Activated naive CD8-positive, alpha-beta T cell treated with anti-CD3 and anti-CD28 coated beads for 36 hours (primary cell): ENCODE data around the gene OR10A5. TPM values are rescaled to one million over a fixed set of nuclear protein-coding genes. Genes with fewer than 3 reads are reported as not detected.
"Not testable (repeated sequence)": the region's sequence is repeated elsewhere in the genome, so short reads cannot be mapped to it uniquely, and the experiment has no call there.

Experiments
- DNase-seq: peaks from one replicate; pipeline ENCODE4 v3.0.0; 2021
- H3K27ac Mint-ChIP-seq: one replicate; pipeline ENCODE4 v1.8.0; 2022; ENCODE audit warnings: mild to moderate bottlenecking, moderate library complexity, mixed read lengths
- H3K27me3 Mint-ChIP-seq: one replicate; pipeline ENCODE4 v1.8.0; 2022; ENCODE audit warnings: mild to moderate bottlenecking, mixed read lengths
- H3K36me3 Mint-ChIP-seq: one replicate; pipeline ENCODE4 v1.8.0; 2021; ENCODE audit warnings: mild to moderate bottlenecking, mixed read lengths
- H3K4me1 Mint-ChIP-seq: one replicate; pipeline ENCODE4 v1.8.0; 2021; ENCODE audit warnings: mixed read lengths
- H3K4me3 Mint-ChIP-seq: one replicate; pipeline ENCODE4 v1.8.0; 2022; ENCODE audit warnings: mild to moderate bottlenecking, moderate library complexity, mixed read lengths
- H3K9me3 Mint-ChIP-seq: one replicate; pipeline ENCODE4 v1.8.0; 2022; ENCODE audit warnings: mixed read lengths
- total RNA-seq, 2 experiments: library from RNA; stranded (reverse); gene quantifications; one replicate each; pipeline ENCODE4 v1.2.3, GENCODE V29; 2021

The OR10A5 gene
- total RNA-seq, 2 experiments from 2014 or later = not detected

DNA sequence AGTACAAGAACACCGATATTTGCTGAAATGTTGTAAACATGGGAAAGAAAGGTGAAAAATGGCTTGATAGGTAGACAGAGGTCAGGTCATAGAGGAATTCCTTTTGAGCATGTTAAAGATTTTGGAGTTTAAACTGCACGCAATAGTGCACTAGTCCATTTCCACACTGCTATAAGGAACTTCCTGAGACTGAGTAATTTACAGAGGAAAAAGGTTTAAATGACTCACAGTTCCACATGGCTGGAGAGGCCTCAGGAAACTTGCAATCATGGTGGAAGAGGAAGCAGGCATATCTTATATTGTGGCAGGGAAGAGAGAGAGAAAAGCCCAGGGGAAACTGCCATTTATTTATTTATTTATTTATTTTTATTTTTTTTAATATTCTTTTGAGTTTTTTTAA is 5.0 kb downstream of the OR10A5 start:
- Mint-ChIP-seq H3K27ac (no peak overlapping the region), H3K9me3 (peaks cover 13% of the 10 kb centered on the region), H3K36me3 (peaks cover 5% of the 10 kb centered on the region), H3K4me3 (no peak overlapping the region), H3K27me3 (peaks cover 5% of the 10 kb centered on the region), H3K4me1 (no peaks in the 10 kb centered on the region)
- DNase-seq = no peak

DNA sequence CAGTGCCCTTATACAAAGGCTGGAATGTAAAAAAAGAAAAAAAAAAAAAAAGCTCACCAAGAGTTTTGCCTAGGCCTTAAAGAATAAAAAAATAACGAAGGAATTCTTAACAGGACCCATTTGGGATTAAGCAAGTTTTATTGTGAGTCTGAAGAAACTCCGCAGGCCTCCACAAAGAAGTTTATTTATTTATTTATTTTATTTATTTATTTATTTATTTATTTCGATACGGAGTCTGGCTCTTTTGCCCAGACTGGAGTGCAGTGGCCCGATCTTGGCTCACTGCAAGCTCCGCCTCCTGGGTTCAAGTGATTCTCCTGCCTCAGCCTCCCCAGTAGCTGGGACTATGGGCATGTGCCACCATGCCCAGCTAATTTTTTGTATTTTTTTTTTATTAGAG is 9.3 kb downstream of the OR10A5 start:
- not testable (repeated sequence) for DNase-seq, H3K27ac Mint-ChIP-seq, H3K36me3 Mint-ChIP-seq, H3K4me1 Mint-ChIP-seq, H3K27me3 Mint-ChIP-seq, H3K4me3 Mint-ChIP-seq
- H3K9me3 Mint-ChIP-seq = peaks cover 15% of the 10 kb centered on the region

DNA sequence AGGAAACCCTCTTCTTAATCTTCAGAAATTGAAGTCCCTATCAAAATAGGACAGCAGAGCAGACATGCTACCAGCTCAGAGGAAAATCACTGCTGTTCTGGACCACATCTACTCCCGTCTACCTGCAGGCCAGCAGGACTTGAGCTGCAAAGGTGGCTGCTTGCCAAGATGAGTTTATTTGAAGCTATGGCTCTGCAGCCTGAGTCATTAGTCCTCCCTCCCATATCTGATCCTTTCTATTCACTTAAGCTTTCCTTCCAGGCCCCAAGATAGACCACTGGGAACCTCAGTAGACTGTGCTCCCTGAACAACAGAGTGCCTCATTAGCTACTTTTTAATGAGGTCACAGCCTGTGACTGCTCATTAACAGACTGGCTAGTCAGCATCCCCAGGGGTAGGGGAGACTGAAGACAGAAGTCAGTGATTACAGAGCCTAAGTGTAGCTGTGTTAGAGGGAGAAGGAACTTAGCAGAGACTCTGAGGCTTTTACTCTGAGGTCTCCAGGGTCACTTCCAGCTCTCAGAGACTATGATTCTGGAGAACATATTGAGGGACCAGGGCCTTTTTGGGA is 10.6 kb downstream of the OR10A5 start:
- Mint-ChIP-seq H3K27ac (no peak overlapping the region), H3K4me1 (peaks cover 7% of the 10 kb centered on the region), H3K9me3 (peaks cover 17% of the 10 kb centered on the region), H3K27me3 (peaks cover 3% of the 10 kb centered on the region), H3K4me3 (no peak overlapping the region), H3K36me3 (peaks cover 8% of the 10 kb centered on the region)
- DNase-seq = no peak

DNA sequence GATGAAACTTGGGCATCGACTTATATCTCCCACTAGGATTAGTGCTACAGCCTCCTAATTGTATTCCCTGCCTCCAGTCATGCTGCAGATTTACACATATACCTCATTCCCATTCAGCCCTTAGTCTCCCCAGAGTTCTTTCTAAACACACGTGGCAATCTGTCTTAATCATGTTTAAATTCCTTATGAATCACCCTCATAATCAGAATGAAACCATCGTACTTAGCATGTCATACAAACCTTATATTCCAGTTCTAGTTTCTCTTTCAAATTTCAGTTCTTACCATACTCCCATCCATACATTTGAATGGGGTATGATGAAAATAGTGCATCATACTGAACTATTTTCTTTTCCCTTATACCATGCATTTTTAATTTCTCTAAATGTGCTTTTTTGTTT is 11.4 kb downstream of the OR10A5 start:
- Mint-ChIP-seq H3K36me3 (peaks cover 4% of the 10 kb centered on the region), H3K9me3 (peaks cover 14% of the 10 kb centered on the region), H3K4me1 (peaks cover 7% of the 10 kb centered on the region), H3K27ac (no peak overlapping the region), H3K4me3 (no peak overlapping the region), H3K27me3 (peaks cover 3% of the 10 kb centered on the region)
- no peak for DNase-seq

DNA sequence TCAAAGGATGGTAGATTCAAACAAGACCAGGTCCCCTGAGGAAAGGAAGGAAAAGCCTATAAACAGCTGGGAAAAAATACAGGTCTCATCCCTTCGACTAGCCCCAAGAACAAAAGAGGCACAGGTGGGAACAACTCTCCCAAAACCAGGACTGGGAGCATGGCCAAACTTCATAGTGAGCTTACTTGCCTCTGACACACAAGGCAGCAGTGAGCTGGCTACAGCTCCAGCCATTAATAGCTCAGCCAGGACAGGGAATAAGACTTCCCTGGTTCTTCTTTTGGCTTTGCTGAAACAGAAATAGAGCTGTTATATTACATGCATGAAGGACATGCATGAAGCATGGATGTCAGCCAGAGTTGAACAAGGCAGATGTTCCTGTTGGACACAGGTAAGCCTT is 17.5 kb downstream of the OR10A5 start, which contains the start of gene OR10A2:
TSS of gene OR10A2 (plus strand) at position 97 of the 400 bp plus-strand sequence. CDS start 6,698 bp downstream, outside the sequence.
- peaks cover 3% of the 10 kb centered on the region for H3K36me3 Mint-ChIP-seq
- H3K4me3 Mint-ChIP-seq = no peak within 1 kb of the TSS
- no peak within 1 kb of the TSS for H3K27ac Mint-ChIP-seq
- H3K9me3 Mint-ChIP-seq = peaks cover 5% of the 10 kb centered on the region
- no peak for DNase-seq
- no peaks in the 10 kb centered on the region for H3K4me1 Mint-ChIP-seq
- peaks cover 3% of the 10 kb centered on the region for H3K27me3 Mint-ChIP-seq

DNA sequence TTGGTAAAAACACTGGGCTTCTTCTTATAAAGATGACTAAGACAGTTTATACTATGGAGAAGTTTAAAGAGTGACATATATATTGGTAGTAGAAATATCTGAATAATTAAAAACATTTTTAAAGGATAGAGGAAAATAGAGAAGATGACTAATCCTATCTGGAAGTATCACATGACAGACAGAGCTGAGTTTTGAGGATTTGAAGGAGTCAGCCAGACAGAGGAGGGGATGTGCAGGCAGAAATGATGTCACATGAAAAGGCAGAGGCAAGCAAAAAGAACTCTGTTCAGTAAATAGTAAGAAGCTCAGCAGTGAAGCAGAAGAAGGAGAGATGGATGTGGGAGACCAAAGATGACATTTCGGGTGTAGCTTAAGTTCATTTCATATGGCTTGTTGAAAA is 19.0 kb downstream of the OR10A5 start:
- peaks cover 3% of the 10 kb centered on the region for H3K36me3 Mint-ChIP-seq
- DNase-seq = no peak

DNA sequence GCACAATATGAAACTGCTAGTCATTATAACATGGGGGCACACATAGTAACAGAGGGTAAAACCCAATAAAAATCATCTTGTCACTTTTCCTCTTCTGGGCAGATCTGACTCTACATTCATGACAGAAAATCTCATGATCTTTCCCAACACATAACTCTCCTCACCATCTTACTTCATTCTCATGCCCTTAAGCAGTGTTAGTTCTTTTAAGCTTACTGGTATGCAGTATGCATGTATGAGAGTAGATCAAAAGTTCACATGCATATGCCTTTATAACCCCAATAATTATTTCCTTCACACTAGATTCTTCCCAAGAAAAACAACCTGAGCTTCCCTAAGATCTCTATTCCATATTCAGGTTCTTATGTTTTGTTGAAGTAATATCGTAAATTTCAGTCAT is 25.8 kb downstream of the OR10A5 start:
- no peaks in the 10 kb centered on the region for H3K4me1 Mint-ChIP-seq
- no peaks in the 10 kb centered on the region for H3K27me3 Mint-ChIP-seq
- no peaks in the 10 kb centered on the region for H3K9me3 Mint-ChIP-seq
- H3K36me3 Mint-ChIP-seq = no peaks in the 10 kb centered on the region
- no peak overlapping the region for H3K27ac Mint-ChIP-seq
- no peak for DNase-seq
- H3K4me3 Mint-ChIP-seq = no peak overlapping the region

More for the DNA sequence above, 19.0 kb downstream of the OR10A5 start:
- H3K9me3 Mint-ChIP-seq = peaks cover 5% of the 10 kb centered on the region
- H3K4me3 Mint-ChIP-seq = no peak overlapping the region
- H3K4me1 Mint-ChIP-seq = no peaks in the 10 kb centered on the region
- H3K27me3 Mint-ChIP-seq = no peaks in the 10 kb centered on the region
- no peak overlapping the region for H3K27ac Mint-ChIP-seq

DNA sequence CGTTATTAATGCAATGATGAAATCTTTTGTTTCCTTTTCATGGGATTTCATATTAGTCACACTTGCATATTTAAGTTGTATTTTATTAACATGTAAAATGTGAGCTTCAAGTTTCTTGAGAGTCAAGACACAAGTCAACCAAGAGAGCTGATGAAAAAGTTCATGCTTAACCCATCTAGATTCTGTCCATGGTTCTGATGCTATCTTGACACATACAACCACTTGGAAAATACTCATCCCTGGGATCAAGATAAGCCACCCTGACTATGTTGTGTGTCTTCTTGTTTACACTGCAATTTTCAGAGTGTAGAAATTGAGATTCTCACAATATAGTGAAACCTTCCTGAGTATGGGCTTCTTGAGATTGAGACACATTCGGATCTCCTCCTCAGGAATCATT is 30.3 kb downstream of the OR10A5 start:
- Mint-ChIP-seq H3K9me3 (peaks cover 1% of the 10 kb centered on the region), H3K36me3 (no peaks in the 10 kb centered on the region)

DNA sequence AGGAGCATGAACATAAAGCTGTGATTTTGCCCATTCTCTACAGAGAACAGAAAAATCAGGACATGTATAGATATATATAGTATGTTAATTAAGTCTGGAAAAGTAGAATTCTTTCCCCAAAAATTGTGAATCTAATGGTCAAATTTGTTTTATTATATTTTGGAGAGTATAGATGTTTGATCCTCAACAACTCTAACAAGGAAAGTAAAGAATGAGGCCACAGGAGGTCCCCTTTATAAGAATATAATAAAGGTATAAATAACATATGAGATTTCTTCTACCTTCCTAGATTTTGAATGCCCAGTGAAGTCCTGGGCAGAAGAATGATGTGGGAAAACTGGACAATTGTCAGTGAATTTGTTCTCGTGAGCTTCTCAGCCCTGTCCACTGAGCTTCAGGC is 30.8 kb downstream of the OR10A5 start, which contains the start of gene OR10A4:
TSS of gene OR10A4 (plus strand) at position 301 of the 400 bp plus-strand sequence. CDS start at position 324, 23 bp downstream.
- Mint-ChIP-seq H3K27me3 (no peaks in the 10 kb centered on the region), H3K27ac (no peak within 1 kb of the TSS), H3K9me3 (peaks cover 1% of the 10 kb centered on the region), H3K36me3 (no peaks in the 10 kb centered on the region), H3K4me1 (no peaks in the 10 kb centered on the region), H3K4me3 (no peak within 1 kb of the TSS)
- no peak for DNase-seq

More for the DNA sequence above, 30.3 kb downstream of the OR10A5 start:
- H3K4me3 Mint-ChIP-seq = no peak overlapping the region
- no peaks in the 10 kb centered on the region for H3K4me1 Mint-ChIP-seq
- H3K27ac Mint-ChIP-seq = no peak overlapping the region
- no peaks in the 10 kb centered on the region for H3K27me3 Mint-ChIP-seq
- no peak for DNase-seq

DNA sequence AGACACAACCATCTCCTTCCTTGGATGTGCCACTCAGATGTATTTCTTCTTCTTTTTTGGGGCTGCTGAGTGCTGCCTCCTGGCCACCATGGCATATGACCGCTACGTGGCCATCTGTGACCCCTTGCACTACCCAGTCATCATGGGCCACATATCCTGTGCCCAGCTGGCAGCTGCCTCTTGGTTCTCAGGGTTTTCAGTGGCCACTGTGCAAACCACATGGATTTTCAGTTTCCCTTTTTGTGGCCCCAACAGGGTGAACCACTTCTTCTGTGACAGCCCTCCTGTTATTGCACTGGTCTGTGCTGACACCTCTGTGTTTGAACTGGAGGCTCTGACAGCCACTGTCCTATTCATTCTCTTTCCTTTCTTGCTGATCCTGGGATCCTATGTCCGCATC is 31.4 kb downstream of the OR10A5 start:
- Mint-ChIP-seq H3K9me3 (peaks cover 1% of the 10 kb centered on the region), H3K4me1 (no peaks in the 10 kb centered on the region), H3K27me3 (no peaks in the 10 kb centered on the region), H3K27ac (no peak overlapping the region), H3K36me3 (no peaks in the 10 kb centered on the region), H3K4me3 (no peak overlapping the region)
- DNase-seq = no peak

DNA sequence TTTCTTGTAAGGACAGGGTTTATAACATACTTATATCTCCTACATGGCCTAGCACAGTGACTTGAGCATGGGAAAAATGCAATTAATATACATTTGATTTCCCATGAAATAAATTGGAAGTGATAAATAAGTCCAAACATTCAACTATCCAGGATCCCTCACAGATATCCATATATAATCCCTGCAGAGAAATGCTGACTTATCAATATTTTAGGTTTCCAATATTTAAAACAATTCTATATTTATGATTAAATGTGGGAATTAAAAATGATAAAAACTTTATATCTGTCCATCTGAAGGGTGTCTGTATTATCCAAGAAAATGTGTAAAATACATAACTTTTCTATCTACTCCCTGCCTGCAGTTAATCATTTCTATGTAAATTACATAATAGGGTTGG is 37.3 kb downstream of the OR10A5 start:
- Mint-ChIP-seq H3K27ac (no peak overlapping the region), H3K9me3 (no peaks in the 10 kb centered on the region), H3K36me3 (no peaks in the 10 kb centered on the region), H3K4me1 (no peaks in the 10 kb centered on the region), H3K4me3 (no peak overlapping the region), H3K27me3 (peaks cover 10% of the 10 kb centered on the region)
- DNase-seq = no peak

DNA sequence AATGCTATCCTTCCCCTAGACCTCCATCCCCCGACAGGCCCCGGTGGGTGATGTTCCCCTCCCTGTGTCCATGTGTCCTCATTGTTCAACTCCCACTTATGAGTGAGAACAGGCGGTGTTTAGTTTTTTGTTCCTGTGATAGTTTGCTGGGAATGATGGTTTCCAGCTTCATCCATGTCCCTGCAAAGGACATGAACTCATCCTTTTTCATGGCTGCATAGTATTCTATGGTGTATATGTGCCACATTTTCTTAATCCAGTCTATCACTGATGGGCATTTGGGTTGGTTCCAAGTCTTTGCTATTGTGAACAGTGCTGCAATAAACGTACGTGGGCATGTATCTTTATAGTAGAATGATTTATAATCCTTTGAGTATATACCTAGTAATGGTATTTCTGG is 42.2 kb downstream of the OR10A5 start:
- DNase-seq, H3K36me3 Mint-ChIP-seq, H3K9me3 Mint-ChIP-seq, H3K4me1 Mint-ChIP-seq, H3K4me3 Mint-ChIP-seq, H3K27ac Mint-ChIP-seq: not testable (repeated sequence)
- H3K27me3 Mint-ChIP-seq = peaks cover 13% of the 10 kb centered on the region

DNA sequence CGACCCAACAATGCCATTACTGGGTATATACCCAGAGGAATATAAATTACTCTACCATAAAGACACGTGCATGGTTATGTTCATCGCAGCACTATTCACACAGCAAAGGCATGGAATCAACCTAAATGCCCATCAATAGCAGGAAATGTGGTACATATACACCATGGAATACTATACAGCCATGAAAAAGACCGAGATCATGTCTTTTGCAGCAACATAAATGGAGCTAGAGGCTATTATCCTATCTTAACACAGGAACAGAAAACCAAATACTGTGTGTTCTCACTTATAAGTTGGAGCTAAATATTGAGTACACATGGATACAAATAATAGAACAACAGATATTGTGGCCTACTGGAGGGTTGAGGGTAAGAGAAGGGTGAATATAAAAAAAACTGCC is 43.3 kb downstream of the OR10A5 start:
- Mint-ChIP-seq H3K27me3 (peaks cover 11% of the 10 kb centered on the region), H3K36me3 (no peaks in the 10 kb centered on the region)

DNA sequence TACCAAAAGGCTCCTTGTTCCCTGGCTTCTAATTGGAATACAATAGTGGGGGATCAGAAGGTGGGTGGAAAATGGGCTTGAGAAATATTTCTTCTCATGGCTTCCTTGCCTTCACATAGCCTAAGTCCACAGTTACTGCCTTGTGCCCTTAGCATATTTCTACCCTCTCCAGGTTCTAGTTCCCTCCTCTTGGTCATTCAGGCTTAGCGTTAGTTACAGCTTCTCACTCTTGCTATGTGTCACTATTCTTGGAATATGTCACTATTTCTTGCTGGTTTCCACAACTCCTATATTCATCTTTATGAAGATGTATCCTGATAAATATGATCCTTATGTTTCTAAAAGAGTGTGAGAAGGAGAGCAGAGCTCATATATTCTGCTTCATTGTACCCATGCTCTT is 44.4 kb downstream of the OR10A5 start:
- Mint-ChIP-seq H3K4me3 (no peak overlapping the region), H3K27me3 (peaks cover 8% of the 10 kb centered on the region), H3K4me1 (no peaks in the 10 kb centered on the region), H3K27ac (no peak overlapping the region), H3K9me3 (no peaks in the 10 kb centered on the region), H3K36me3 (no peaks in the 10 kb centered on the region)
- DNase-seq = no peak

More for the DNA sequence above, 43.3 kb downstream of the OR10A5 start:
- Mint-ChIP-seq H3K9me3 (no peaks in the 10 kb centered on the region), H3K27ac (no peak overlapping the region), H3K4me1 (no peaks in the 10 kb centered on the region), H3K4me3 (no peak overlapping the region)
- DNase-seq = no peak

DNA sequence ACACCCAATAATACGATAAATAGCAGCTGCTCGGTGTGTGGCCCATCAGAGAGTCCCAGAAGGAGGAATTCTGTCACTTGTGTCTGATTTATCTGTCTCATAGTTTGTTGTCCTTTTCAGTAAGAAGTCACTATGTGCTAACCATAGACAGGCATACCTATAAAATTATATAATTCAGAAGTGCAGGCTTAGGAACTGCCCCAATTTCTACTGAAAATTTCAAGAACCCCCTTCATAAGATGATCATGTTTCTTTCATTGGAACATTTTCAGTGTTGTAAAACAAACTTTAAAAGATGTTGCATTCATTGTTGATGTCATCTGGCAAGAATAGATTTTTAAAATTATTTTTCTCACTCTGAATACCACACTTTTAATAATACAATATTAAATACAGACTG is 46.9 kb downstream of the OR10A5 start, which contains the start of gene OR2D2:
TSS of gene OR2D2 (minus strand) at position 101 of the 400 bp plus-strand sequence. CDS start at position 101, 0 bp downstream.
- H3K4me3 Mint-ChIP-seq = no peak within 1 kb of the TSS
- H3K4me1 Mint-ChIP-seq = no peaks in the 10 kb centered on the region
- no peaks in the 10 kb centered on the region for H3K36me3 Mint-ChIP-seq
- DNase-seq = no peak
- no peak within 1 kb of the TSS for H3K27ac Mint-ChIP-seq
- H3K9me3 Mint-ChIP-seq = no peaks in the 10 kb centered on the region
- peaks cover 14% of the 10 kb centered on the region for H3K27me3 Mint-ChIP-seq

DNA sequence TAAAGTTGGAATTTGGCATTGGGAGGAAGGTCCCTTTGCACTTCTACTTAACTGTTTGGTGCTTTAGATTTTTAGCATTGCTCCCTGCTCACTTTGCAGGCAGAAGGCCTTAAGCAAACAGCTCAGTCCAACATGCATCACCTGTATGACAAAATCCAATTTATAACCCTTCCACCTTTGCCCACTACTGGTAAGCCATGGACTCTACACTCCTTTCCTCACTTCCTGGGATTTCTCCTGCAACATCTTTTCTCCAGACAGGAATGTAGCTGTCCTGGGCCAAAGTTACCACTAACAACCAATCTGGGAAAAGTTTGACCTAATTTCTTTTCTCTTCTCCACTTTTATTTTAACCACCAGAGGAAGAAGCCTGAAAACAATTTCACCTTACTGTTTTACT is 48.6 kb downstream of the OR10A5 start:
- H3K9me3 Mint-ChIP-seq = no peaks in the 10 kb centered on the region
- peaks cover 18% of the 10 kb centered on the region for H3K27me3 Mint-ChIP-seq
- H3K27ac Mint-ChIP-seq = no peak overlapping the region
- no peaks in the 10 kb centered on the region for H3K36me3 Mint-ChIP-seq
- no peaks in the 10 kb centered on the region for H3K4me1 Mint-ChIP-seq
- no peak overlapping the region for H3K4me3 Mint-ChIP-seq
- DNase-seq = no peak
